ENCODE measurements around the gene MSN. TPM values are rescaled to one million over a fixed set of nuclear protein-coding genes. Genes with fewer than 3 reads are reported as not detected.

Gene MSN
- total and polyA plus RNA-seq, 2 experiments from 2014 or later = 73.0 to 73.5 TPM

DNA sequence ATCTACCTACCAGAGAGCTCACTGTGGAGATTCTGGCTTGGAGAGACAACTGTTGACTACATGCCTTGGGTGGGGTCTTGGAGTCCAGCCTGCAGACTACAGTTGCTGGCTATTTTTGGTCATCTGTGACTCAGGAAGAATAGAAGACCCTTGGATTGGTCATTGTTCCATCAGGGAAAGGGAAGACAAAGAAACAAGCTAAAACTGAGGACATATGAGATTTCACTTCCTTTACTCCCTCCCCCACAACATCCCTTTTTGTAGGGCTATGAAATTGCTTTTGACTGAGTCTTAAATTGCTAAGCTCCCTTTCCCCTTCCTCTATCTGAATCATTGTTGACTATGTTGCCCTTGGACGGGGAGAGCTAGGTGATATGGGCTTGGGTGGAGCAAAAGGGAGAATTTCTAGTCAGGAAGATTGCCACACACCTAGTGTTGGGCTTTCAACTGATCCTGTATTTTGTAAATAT is 11.7 kb downstream of the MSN start:
- peak overlapping the region; percentile 21 for H3K27ac ChIP-seq
- H4K20me1 ChIP-seq (ENCODE audit: insufficient read depth, poor library complexity, severe bottlenecking) = no peaks in the 10 kb centered on the region
- TF ChIP-seq EZH2 (IDR thresholded peaks at IDR 0.05; ENCODE audit: borderline replicate concordance) = no peak
- TF ChIP-seq, protein P1, sequence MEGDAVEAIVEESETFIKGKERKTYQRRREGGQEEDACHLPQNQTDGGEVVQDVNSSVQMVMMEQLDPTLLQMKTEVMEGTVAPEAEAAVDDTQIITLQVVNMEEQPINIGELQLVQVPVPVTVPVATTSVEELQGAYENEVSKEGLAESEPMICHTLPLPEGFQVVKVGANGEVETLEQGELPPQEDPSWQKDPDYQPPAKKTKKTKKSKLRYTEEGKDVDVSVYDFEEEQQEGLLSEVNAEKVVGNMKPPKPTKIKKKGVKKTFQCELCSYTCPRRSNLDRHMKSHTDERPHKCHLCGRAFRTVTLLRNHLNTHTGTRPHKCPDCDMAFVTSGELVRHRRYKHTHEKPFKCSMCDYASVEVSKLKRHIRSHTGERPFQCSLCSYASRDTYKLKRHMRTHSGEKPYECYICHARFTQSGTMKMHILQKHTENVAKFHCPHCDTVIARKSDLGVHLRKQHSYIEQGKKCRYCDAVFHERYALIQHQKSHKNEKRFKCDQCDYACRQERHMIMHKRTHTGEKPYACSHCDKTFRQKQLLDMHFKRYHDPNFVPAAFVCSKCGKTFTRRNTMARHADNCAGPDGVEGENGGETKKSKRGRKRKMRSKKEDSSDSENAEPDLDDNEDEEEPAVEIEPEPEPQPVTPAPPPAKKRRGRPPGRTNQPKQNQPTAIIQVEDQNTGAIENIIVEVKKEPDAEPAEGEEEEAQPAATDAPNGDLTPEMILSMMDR (IDR thresholded peaks at IDR 0.05; ENCODE audit: poor library complexity) = no peak
- TF ChIP-seq EZH2phosphoT487 (IDR thresholded peaks at IDR 0.05; ENCODE audit: low read depth, severe bottlenecking, unreplicated experiment) = no peak
- WGBS (ENCODE audit: low lambda C conversion rate, missing lambda C conversion rate) = 22% methylated on average over 1 of the region's 1 CpG
- no peak overlapping the region for H3K4me2 ChIP-seq
- no peak overlapping the region for H3K4me3 ChIP-seq
- no peaks in the 10 kb centered on the region for H3K27me3 ChIP-seq
- DNase-seq (ENCODE audit: low spot score) = no peak
- no peaks in the 10 kb centered on the region for H3K9me3 ChIP-seq (ENCODE audit: low read depth)
- H2AFZ ChIP-seq = no peak overlapping the region
- H3K9me2 ChIP-seq (replicated peaks; ENCODE audit: insufficient read depth) = no peaks in the 10 kb centered on the region
- H3K4me1 ChIP-seq (ENCODE audit: insufficient read depth) = no peaks in the 10 kb centered on the region
- no peaks in the 10 kb centered on the region for H3K36me3 ChIP-seq (replicated peaks; ENCODE audit: insufficient read depth, low read depth)
- peaks cover 17% of the 10 kb centered on the region for H3K79me2 ChIP-seq

GRCh38 chrX:65681810-65682209 is 14.4 kb downstream of the MSN start:
- Histone ChIP-seq H3K9me2 (replicated peaks; ENCODE audit: insufficient read depth) (no peaks in the 10 kb centered on the region), H3K27ac (no peak overlapping the region), H4K20me1 (ENCODE audit: insufficient read depth, poor library complexity, severe bottlenecking) (no peaks in the 10 kb centered on the region), H2AFZ (no peak overlapping the region), H3K36me3 (replicated peaks; ENCODE audit: insufficient read depth, low read depth) (no peaks in the 10 kb centered on the region), H3K4me3 (no peak overlapping the region), H3K79me2 (peaks cover 11% of the 10 kb centered on the region), H3K27me3 (no peaks in the 10 kb centered on the region), H3K9me3 (ENCODE audit: low read depth) (no peaks in the 10 kb centered on the region), H3K4me1 (ENCODE audit: insufficient read depth) (no peaks in the 10 kb centered on the region), H3K4me2 (no peak overlapping the region)
- TF ChIP-seq EZH2phosphoT487 (IDR thresholded peaks at IDR 0.05; ENCODE audit: low read depth, severe bottlenecking, unreplicated experiment) = no peak
- TF ChIP-seq, protein P1 (IDR thresholded peaks at IDR 0.05; ENCODE audit: poor library complexity) = no peak
- no peak for TF ChIP-seq EZH2 (IDR thresholded peaks at IDR 0.05; ENCODE audit: borderline replicate concordance)
- no peak for DNase-seq (ENCODE audit: low spot score)

GRCh38 chrX:65685112-65685511 is 17.7 kb downstream of the MSN start:
- no peak overlapping the region for H3K4me3 ChIP-seq
- no peaks in the 10 kb centered on the region for H3K9me3 ChIP-seq (ENCODE audit: low read depth)
- no peaks in the 10 kb centered on the region for H3K9me2 ChIP-seq (replicated peaks; ENCODE audit: insufficient read depth)
- H2AFZ ChIP-seq = no peak overlapping the region
- no peaks in the 10 kb centered on the region for H3K27me3 ChIP-seq
- no peaks in the 10 kb centered on the region for H3K36me3 ChIP-seq (replicated peaks; ENCODE audit: insufficient read depth, low read depth)
- TF ChIP-seq EZH2phosphoT487 (IDR thresholded peaks at IDR 0.05; ENCODE audit: low read depth, severe bottlenecking, unreplicated experiment) = no peak
- TF ChIP-seq, protein P1 (IDR thresholded peaks at IDR 0.05; ENCODE audit: poor library complexity) = no peak
- no peak for TF ChIP-seq EZH2 (IDR thresholded peaks at IDR 0.05; ENCODE audit: borderline replicate concordance)
- no peak overlapping the region for H3K27ac ChIP-seq
- 84% methylated on average over 1 of the region's 1 CpG for WGBS (ENCODE audit: low lambda C conversion rate, missing lambda C conversion rate)
- no peaks in the 10 kb centered on the region for H4K20me1 ChIP-seq (ENCODE audit: insufficient read depth, poor library complexity, severe bottlenecking)
- no peak overlapping the region for H3K4me2 ChIP-seq
- DNase-seq (ENCODE audit: low spot score) = no peak
- H3K4me1 ChIP-seq (ENCODE audit: insufficient read depth) = no peaks in the 10 kb centered on the region
- H3K79me2 ChIP-seq = peaks cover 20% of the 10 kb centered on the region

- no peaks in the 10 kb centered on the region for H3K4me1 ChIP-seq (ENCODE audit: insufficient read depth)
- H3K4me3 ChIP-seq = no peak overlapping the region
- no peaks in the 10 kb centered on the region for H3K27me3 ChIP-seq
- H3K79me2 ChIP-seq = peaks cover 20% of the 10 kb centered on the region
- no peaks in the 10 kb centered on the region for H4K20me1 ChIP-seq (ENCODE audit: insufficient read depth, poor library complexity, severe bottlenecking)
- H3K9me3 ChIP-seq (ENCODE audit: low read depth) = no peaks in the 10 kb centered on the region
- no peak overlapping the region for H3K27ac ChIP-seq
- TF ChIP-seq EZH2phosphoT487 (IDR thresholded peaks at IDR 0.05; ENCODE audit: low read depth, severe bottlenecking, unreplicated experiment) = no peak
- TF ChIP-seq, protein P1 (IDR thresholded peaks at IDR 0.05; ENCODE audit: poor library complexity) = no peak
- TF ChIP-seq EZH2 (IDR thresholded peaks at IDR 0.05; ENCODE audit: borderline replicate concordance) = no peak
- no peak overlapping the region for H3K4me2 ChIP-seq
- no peak for DNase-seq (ENCODE audit: low spot score)
- no peak overlapping the region for H2AFZ ChIP-seq
- H3K36me3 ChIP-seq (replicated peaks; ENCODE audit: insufficient read depth, low read depth) = no peaks in the 10 kb centered on the region
- H3K9me2 ChIP-seq (replicated peaks; ENCODE audit: insufficient read depth) = no peaks in the 10 kb centered on the region
Observed at GRCh38 chrX:65686236-65686635, 18.8 kb downstream of the MSN start.
